Activated gamma-delta T cell treated with anti-CD3 and anti-CD28 coated beads, Interleukin-2, amount 50 U/mL, for 16 hours (primary cell): ENCODE data around the gene ZBTB38.

Experiments used
- DNase-seq: peaks from one replicate; pipeline ENCODE4 v3.0.0-alpha.2; 2020; ENCODE audit warnings: low read depth

Gene ZBTB38

GRCh38 chr3:141368062-141368924 is at the start of gene ZBTB38:
TSS of gene ZBTB38 (plus strand) at chr3:141368504. CDS start at chr3:141442389, 73,885 bp downstream.
- no peak for DNase-seq

- DNase-seq: no peak
Observed at GRCh38 chr3:141320399-141321108, 47.8 kb upstream of the ZBTB38 start.

GRCh38 chr3:141321109-141321497 is 47.2 kb upstream of the ZBTB38 start:
- DNase-seq: no peak

- DNase-seq: no peak
Observed at GRCh38 chr3:141323936-141324704, 44.2 kb upstream of the ZBTB38 start.

- no peak for DNase-seq
Observed at GRCh38 chr3:141326123-141326522, 42.2 kb upstream of the ZBTB38 start.

- no peak for DNase-seq
Observed at GRCh38 chr3:141326626-141327025, 41.7 kb upstream of the ZBTB38 start.

- no peak for DNase-seq
Observed at GRCh38 chr3:141328286-141329166, 39.8 kb upstream of the ZBTB38 start.

- DNase-seq: no peak
Observed at GRCh38 chr3:141330235-141330634, 38.1 kb upstream of the ZBTB38 start.

- DNase-seq: no peak
Observed at GRCh38 chr3:141330718-141331376, 37.5 kb upstream of the ZBTB38 start.

GRCh38 chr3:141331377-141332318 is 36.7 kb upstream of the ZBTB38 start:
- no peak for DNase-seq

GRCh38 chr3:141332416-141332815 is 35.9 kb upstream of the ZBTB38 start:
- DNase-seq: no peak

- no peak for DNase-seq
Observed at GRCh38 chr3:141333836-141334626, 34.3 kb upstream of the ZBTB38 start.

- DNase-seq: no peak
Observed at GRCh38 chr3:141334627-141335250, 33.6 kb upstream of the ZBTB38 start.

- DNase-seq: no peak
Observed at GRCh38 chr3:141335531-141336061, 32.7 kb upstream of the ZBTB38 start.

- no peak for DNase-seq
Observed at GRCh38 chr3:141336672-141337522, 31.4 kb upstream of the ZBTB38 start.

GRCh38 chr3:141337523-141337854 is 30.8 kb upstream of the ZBTB38 start:
- DNase-seq: no peak

GRCh38 chr3:141337991-141338390 is 30.3 kb upstream of the ZBTB38 start:
- DNase-seq: no peak
